Measurements from ENCODE around the gene PSMF1. TPM values are rescaled to one million over a fixed set of nuclear protein-coding genes. Genes with fewer than 3 reads are reported as not detected.

The PSMF1 gene
- total and polyA plus RNA-seq, 9 of the 15 experiments (the other 6 are each of a cell fraction or from before 2014, with no cell fraction given), result 8.5 to 192 (median 33.2) TPM

GRCh38 chr20:1212607-1213396 is 94.4 kb downstream of the PSMF1 start (continued):
- TF ChIP-seq NR2C1 (IDR thresholded peaks at IDR 0.05), result no peak
- peak; percentile 20; the same call in 1 of the 2 replicates for TF ChIP-seq NR2C1 (tag; IDR thresholded peaks at IDR 0.05)
- TF ChIP-seq YY1 (IDR thresholded peaks at IDR 0.05; ENCODE audit: borderline replicate concordance in 1 of 3, control insufficient read depth in 1 of 3, extremely low read depth in 1 of 3, insufficient read depth in 3 of 3, insufficient read length in 1 of 3, insufficient replicate concordance in 2 of 3, low read depth in 1 of 3, low read length in 2 of 3), result peak in 1 of 3 experiments; percentile 51
- TF ChIP-seq RCOR1 (IDR thresholded peaks at IDR 0.05; ENCODE audit: borderline replicate concordance in 1 of 2, low read depth in 2 of 2, low read length in 2 of 2), result peak in 1 of 2 experiments; percentile 50; a peak in 1 of 4 replicates
- no peak for TF ChIP-seq FOXA3 (CRISPR knock-in tag; conservative IDR thresholded peaks at IDR 0.05 in 1 of 2, IDR thresholded peaks at IDR 0.05 in 1 of 2)
- no peak; the same call in 1 of the 2 replicates for TF ChIP-seq XRCC5 (IDR thresholded peaks at IDR 0.05; ENCODE audit: low read depth, low read length)
- TF ChIP-seq JUND (IDR thresholded peaks at IDR 0.05; ENCODE audit: borderline replicate concordance, low read depth, low read length), result peak; percentile 43; the same call in 1 of the 2 replicates
- TF ChIP-seq JUND (tag; IDR thresholded peaks at IDR 0.05; ENCODE audit: borderline replicate concordance, low read depth, low read length), result no peak
- TF ChIP-seq NFE2 (IDR thresholded peaks at IDR 0.05; ENCODE audit: low read depth), result peak; percentile 33; the same call in 1 of the 2 replicates
- peak; percentile 53; the same call in 1 of the 2 replicates for TF ChIP-seq DEAF1 (CRISPR knock-in tag; IDR thresholded peaks at IDR 0.05)
- peak; percentile 57 for TF ChIP-seq TFAP4 (CRISPR knock-in tag; IDR thresholded peaks at IDR 0.05; ENCODE audit: borderline replicate concordance)
- no peak for TF ChIP-seq FOS (IDR thresholded peaks at IDR 0.05; ENCODE audit: extremely low read depth, insufficient read length)
- TF ChIP-seq ZNF407 (IDR thresholded peaks at IDR 0.05; ENCODE audit: low read depth), result no peak
- TF ChIP-seq RB1 (IDR thresholded peaks at IDR 0.05; ENCODE audit: low read depth), result peak; percentile 60; the same call in 1 of the 2 replicates
